Tibial nerve (tissue), 4 donors: ENCODE results near the gene STAM2.

ENCODE experiments used
- EP300 ChIP-seq, 2 donors: sonication (generic); formaldehyde crosslinking; IDR thresholded peaks; one replicate each; pipeline ENCODE4 v1.6.1; 2017; ENCODE audit warnings: antibody characterized with exemption in 2 of 2, mild to moderate bottlenecking in 1 of 2
- TF ChIP-seq, protein P1 (sequence below), 5 experiments: fragments of 200-600 bp in 3 of 5; fragments of 450-650 bp in 2 of 5; sonication (generic) in 3 of 5; IDR thresholded peaks; one replicate each; pipeline ENCODE4 v1.5.1; 2016 to 2019; ENCODE audit warnings: antibody characterized with exemption in 5 of 5, mild to moderate bottlenecking in 3 of 5, moderate library complexity in 2 of 5

DNA sequence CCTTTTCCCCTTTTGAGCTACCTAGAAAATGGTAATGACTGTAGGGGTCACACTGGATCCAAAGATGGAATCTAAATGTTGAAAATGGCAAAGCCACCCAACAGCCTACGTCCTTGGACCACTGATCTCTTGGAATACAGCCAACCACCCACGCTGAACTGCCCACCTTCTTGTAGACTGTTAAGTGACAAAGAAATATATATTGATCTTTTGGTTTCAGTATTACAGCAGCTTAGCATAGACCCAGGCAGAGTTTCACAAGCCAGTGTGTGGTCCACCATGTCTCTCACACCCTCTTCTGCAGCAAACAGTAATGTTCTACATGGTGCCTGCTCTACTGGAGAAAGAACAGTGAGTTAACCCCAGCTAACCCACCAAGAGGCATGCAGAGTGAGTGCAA lies 96.9 kb downstream of the STAM2 start:
- TF ChIP-seq, protein P1, sequence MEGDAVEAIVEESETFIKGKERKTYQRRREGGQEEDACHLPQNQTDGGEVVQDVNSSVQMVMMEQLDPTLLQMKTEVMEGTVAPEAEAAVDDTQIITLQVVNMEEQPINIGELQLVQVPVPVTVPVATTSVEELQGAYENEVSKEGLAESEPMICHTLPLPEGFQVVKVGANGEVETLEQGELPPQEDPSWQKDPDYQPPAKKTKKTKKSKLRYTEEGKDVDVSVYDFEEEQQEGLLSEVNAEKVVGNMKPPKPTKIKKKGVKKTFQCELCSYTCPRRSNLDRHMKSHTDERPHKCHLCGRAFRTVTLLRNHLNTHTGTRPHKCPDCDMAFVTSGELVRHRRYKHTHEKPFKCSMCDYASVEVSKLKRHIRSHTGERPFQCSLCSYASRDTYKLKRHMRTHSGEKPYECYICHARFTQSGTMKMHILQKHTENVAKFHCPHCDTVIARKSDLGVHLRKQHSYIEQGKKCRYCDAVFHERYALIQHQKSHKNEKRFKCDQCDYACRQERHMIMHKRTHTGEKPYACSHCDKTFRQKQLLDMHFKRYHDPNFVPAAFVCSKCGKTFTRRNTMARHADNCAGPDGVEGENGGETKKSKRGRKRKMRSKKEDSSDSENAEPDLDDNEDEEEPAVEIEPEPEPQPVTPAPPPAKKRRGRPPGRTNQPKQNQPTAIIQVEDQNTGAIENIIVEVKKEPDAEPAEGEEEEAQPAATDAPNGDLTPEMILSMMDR (IDR thresholded peaks at IDR 0.05) = no peak
- TF ChIP-seq EP300 (IDR thresholded peaks at IDR 0.05) = no peak
